ENCODE measurements around the gene OR6J1. TPM values are rescaled to one million over a fixed set of nuclear protein-coding genes. Genes with fewer than 3 reads are reported as not detected.

Gene OR6J1
- total RNA-seq, 1 donor from 2014 or later = not detected

Other genes starting within 250 kb of the OR6J1 start
- 165 and 178 TPM in 2 replicates for gene DAD1, start 55.1 kb downstream of the OR6J1 start, total RNA-seq
- 6.1 and 7.5 TPM in 2 replicates for gene ABHD4, start 46.1 kb downstream of the OR6J1 start, total RNA-seq
- gene OXA1L, start 122.3 kb upstream of the OR6J1 start, total RNA-seq = 112 and 115 TPM in 2 replicates
- gene SLC7A7, start 171.1 kb upstream of the OR6J1 start, total RNA-seq = not detected in 2 replicates
- gene MRPL52, start 185.5 kb upstream of the OR6J1 start, total RNA-seq = 137 and 139 TPM in 2 replicates
- 1.6 and 1.9 TPM in 2 replicates for gene MMP14, start 192.2 kb upstream of the OR6J1 start, total RNA-seq
- 51.0 and 52.5 TPM in 2 replicates for gene LRP10, start 227.4 kb upstream of the OR6J1 start, total RNA-seq
- 0.34 and 0.48 TPM in 2 replicates for gene REM2, start 238.9 kb upstream of the OR6J1 start, total RNA-seq